CD4-positive, alpha-beta T cell treated with Interleukin-6 for 4 hours (primary cell): ENCODE data around the gene PRPSAP1.
"Not testable (repeated sequence)": the region's sequence is repeated elsewhere in the genome, so short reads cannot be mapped to it uniquely, and the experiment has no call there.

ENCODE experiments used
- DNase-seq: peaks from one replicate; pipeline ENCODE4 v3.0.0-alpha.2; 2020; ENCODE audit warnings: mixed read lengths

PRPSAP1 gene

GRCh38 chr17:76359776-76360175 lies 6.1 kb upstream of the PRPSAP1 start:
- DNase-seq: not testable (repeated sequence)

DNA sequence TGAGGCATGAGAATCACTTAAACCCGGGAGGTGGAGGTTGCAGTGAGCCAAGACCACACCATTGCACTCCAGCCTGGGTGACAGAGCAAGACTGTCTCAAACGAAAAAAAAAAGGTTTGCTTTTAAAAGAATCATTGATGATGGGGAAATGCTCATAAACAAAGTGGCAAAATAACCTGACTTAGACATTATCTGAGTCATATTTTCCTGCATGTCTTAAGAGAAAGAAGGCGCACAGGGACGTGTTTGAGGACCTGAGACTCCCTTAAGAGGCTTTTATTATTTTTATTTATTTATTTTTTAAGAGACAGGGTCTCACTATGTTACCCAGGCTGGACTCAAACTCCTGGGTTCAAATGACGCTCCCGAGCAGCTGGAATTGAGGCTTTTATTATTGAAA lies 5.7 kb upstream of the PRPSAP1 start:
- no peak for DNase-seq

DNA sequence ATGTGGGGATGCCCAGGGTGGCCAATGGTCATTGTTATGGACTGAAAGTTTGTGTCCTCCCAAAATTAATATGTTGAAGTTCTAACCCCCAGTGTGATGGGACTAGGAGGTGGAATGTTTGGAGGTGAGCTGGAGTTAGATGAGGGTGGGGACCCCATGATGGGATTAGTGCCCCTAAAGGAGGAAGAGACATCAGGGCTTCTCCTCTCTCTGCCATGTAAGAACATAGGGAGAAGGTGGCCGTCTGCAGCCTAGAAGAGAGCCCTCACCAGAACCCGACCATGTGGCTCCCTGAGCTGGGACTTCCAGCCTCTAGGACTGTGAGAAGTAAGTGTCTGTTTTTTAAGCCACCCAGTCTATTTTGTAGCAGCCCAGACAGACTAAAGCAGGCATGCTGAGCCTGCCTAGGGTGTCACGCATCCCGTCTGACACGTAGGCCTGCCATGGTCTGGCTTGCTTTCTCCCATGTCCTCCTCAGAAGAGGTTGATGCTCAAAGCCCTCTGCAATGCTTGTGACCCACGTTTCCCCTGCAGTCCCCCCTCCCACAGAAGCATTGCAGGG lies 4.0 kb upstream of the PRPSAP1 start:
- no peak for DNase-seq

DNA sequence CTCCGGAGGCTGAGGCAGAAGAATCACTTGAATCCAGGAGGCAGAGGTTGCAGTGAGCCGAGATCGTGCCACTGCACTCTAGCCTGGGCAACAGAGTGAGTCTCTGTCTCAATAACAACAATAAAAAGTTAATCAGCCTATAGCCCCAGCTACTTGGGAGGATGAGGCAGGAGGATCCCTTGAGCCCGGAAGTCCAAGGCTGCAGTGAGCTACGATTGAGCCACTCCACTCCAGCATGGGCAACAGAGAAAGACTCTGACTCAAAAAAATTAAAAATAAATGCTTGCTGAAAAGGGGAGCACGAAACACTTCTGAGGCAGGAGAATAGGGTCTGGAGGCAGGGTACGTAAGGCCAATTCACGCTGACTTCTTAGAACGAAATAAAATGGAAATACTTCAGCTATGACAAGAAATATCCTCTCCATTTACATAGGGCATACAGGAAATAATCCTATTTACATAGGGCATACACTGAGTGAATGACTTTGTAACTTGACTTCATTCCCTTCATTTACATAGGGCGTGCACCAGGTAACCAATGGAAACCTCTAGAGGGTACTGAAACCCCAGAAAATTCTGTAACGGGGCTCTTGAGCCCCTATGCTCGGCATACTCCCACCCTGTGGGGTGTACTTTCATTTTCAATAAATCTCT lies 3.2 kb upstream of the PRPSAP1 start:
- DNase-seq: no peak

- no peak for DNase-seq
These were observed 1.1 kb upstream of the PRPSAP1 start for GRCh38 chr17:76354747-76355310.

DNA sequence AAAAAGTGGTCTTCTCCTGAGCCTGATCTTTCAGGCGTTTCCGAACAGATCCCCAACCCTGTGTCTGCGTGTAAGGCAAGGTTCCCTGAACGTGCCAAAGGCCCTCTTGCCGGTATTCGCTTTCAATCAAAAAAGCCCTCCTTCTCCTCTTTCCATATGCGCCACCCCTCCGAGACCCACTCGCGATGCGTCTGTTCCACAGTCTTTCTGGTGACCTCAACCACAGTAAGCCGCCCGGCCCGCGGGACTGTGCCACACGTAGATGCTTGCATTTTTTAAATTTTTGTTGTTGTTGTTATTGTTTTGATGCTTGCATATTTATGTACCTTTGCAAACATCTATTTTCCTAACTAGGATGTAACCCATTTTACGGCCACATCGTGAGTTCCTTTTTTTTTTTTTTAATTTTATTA lies 607 bp upstream of the PRPSAP1 start:
- no peak for DNase-seq

DNA sequence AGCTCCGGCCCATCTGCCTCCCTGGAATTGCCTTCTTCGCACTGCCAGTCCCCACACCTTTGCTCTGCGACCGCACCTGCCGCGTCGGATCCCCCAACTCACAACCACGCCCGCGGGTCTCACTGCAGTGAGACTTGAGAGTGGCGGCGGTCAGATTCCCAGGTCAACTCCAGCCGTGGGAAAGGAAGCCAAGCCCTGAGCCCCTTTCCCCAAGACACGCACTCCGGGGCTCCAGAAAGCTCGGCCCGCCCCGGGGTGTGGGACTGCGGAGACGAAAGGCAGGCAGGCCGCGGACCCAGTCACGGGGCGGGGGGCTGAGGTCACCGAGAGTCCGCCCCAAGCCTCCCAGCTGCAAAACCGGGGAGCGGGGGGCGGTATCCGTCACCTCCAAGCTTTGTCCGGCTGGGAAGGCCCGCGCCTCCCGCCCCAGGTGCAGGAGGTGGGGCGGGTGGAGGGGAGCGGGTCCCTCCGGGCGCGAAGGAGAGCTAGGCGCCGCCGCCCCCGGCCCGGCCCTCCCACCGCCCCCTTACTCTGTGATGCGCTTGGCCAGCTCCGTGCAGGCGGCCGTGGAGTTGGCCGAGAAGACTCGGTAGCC lies 615 bp downstream of the PRPSAP1 start:
- peak; percentile 12 for DNase-seq

DNA sequence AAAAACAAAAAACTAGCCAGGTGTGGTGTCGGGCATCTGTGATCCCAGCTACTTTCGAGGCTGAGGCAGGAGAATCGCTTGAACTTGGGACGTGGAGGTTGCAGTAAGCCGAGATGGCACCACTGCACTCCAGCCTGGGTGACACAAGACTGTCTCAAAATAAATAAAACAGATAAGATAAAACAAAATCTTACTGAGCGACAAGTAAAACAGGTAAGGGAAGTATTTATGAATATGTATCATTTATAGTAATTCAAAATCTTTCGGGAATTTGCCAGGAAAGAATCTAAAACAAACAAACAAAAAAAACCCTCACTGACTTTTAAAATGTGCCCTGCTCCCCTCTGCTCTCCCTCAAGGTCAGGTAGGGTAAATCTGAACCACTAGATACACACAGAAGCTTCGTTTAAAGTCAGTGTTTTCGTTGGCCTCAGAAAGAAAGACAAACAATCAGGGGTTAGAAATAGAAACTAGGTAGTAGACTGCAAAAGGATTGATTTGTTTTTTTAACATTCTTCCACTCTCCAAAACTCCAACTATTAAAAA lies 2.1 kb downstream of the PRPSAP1 start:
- DNase-seq: no peak

DNA sequence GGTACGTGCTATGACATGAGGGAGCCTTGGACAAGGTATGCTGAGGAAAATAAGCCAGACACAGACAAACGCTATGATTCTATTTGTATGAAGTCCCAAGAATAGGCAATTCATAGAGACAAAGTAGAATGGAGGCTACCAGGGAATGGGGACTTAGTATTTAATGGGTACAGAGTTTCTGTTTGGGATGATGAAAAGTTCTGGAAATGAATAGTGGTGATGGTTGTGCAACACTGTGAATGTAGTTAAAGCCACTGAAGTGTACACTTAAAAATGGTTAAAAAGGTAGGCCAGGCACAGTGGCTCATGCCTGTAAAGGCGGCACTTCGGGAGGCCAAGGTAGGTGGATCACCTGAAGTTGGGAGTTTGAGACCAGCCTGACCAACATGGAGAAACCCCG lies 3.3 kb downstream of the PRPSAP1 start:
- no peak for DNase-seq

DNA sequence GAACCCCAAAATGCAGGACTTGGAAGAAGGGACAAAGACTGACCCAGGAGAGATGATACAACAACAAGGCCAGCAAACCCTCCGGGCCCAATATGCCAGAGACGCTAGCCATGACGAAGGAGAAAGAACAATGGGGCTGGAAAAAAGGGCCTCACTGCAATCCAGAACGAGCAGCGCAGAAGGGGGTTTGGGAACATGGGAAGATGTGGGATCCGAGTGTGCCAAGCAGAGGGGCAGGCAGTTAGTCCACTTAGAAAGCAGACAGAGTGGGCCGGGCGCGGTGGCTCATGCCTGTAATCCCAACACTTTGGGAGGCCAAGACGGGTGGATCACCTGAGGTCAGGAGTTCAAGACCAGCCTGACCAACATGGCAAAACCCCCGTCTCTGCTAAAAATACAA lies 6.8 kb downstream of the PRPSAP1 start:
- not testable (repeated sequence) for DNase-seq

- no peak for DNase-seq
These were observed 8.2 kb downstream of the PRPSAP1 start for GRCh38 chr17:76345377-76345974.

DNA sequence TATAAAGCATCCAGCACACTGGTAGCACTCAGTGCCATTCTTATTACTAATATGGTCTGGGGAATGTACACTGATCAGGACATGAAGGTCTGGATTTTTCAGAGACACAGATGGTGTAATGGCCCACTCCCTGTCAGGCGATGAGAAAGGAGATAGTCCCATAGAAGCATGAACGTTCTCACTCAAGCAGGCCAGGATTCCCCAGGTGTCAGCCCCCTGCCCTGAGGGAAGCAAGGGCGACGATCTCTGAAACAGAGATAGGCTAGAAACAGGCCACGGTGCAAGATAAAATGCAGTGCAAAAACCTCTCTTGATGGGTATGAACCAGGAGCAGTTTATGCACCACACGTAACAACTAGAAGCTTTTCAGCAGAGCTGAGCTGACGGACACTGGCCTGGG lies 10.6 kb downstream of the PRPSAP1 start:
- DNase-seq: no peak

GRCh38 chr17:76341301-76341700 lies 12.4 kb downstream of the PRPSAP1 start:
- DNase-seq: no peak

DNA sequence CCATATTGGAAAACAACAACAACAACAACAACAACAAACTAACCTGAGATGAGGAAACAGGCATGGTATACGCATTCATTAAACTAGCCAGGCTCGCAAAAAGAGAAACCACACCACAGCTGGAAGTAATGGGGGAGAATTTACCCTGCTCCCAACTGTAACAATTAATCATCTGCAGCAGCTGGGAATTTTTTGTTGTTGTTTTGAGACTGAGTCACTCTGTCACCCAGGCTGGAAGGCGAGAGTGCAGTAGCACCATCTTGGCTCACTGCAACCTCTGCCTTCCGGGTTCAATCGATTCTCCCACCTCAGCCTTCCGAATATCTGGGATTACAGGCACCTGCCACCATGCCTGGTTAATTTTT lies 16.3 kb downstream of the PRPSAP1 start:
- DNase-seq: no peak

GRCh38 chr17:76336756-76337412 lies 16.8 kb downstream of the PRPSAP1 start:
- DNase-seq: no peak

DNA sequence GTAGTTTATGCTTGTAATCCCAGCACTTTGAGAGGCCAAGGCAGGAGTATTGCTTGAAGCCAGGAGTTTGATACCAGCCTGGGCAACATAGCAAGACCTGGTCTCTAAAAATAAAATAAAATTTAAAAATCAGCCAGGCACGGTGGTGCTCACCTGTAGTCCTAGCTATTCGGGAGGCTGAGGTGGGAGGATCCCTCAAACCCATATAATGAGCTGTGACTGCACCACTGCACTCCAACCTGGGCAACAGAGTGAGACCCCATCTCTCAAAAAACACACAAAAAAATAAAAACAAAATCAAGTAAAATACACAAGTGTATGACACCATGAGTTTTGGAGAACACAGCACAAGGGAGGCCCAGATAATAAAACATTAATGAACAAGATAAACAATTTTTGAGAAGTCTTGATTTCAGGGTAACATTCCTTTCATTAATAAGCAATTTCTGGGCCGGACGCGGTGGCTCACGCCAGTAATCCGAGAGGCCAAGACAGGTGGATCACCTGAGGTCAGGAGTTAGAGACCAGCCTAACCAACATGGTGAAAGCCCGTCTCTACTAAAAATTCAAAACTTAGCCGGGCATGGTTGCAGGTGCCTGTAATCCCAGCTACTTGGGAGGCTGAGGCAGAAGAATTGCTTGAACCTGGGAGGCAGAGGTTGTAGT lies 17.9 kb downstream of the PRPSAP1 start:
- no peak for DNase-seq

DNA sequence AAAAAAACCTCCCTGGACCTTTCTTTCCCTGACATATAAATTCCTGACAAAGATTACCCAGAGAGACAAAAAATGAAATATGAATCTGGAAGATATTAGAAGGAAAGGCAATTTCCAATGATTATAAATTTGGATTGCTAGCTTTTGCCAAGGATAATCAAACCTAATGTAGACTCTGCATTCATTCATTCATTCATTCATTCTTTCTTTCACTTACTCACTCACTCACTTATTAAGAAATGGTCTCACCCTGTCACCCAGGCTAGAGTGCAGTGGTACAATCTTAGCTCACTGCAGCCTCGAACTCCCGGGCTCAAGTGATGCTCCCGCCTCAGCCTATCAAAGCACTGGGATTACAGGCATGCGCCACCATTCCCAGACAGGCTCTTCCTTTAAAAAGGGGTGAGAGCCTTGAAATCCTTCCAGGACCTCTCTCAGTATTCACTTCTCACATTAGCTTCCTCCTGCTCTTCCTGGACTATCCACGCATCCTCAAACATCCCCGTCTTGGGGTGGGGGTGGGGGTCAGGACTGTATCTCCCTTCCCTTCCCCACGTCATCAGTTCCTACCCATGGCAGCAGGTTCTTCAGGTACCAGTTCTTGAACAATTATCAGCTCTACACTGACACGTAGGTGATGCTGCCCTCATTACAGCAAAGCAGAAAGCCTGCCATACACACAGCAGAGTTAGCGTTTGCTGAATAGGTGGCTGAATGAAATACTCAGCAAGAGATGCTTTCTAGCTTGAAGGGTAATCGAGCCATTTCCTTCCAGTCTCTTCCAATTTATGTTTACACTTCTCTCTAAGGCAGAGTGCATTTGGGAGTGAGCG lies 19.8 kb downstream of the PRPSAP1 start:
- DNase-seq: no peak

DNA sequence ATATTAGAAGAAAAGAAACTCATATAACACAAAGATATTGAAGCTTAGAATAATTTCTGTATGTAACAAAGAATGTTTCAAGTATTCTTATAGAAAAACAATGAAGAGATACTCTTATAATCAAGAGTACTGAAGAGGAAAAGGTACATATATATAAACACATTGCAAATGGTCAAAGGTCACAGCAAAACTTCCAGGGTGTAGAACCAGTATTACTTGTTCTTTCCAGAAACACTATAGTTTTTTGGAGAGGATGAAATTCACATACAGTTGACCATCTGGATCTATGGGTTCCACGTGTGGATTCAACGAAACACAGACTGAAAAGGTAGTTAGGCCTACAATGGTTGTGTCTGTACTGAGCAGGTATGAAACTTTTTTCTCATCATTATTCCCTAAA lies 22.6 kb downstream of the PRPSAP1 start:
- DNase-seq: no peak

DNA sequence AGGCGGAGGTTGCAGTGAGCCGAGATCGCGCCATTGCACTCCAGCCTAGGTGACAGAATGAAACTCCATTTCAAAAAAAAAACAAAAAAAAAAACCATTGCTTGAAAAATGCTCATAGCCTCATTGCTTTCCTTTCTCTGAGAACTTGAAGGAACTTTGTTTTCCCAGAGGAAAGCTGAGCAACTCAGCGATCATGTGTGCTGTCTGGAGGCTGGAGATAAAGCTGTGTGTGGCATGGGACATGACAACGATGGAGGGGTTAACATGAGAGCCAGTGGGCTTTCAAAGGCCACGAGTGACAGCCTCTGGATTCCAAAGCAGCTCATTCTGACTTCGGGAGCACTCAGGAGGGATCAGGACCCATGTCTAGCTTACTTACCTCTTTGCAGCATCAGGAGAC lies 24.1 kb downstream of the PRPSAP1 start:
- DNase-seq: no peak

DNA sequence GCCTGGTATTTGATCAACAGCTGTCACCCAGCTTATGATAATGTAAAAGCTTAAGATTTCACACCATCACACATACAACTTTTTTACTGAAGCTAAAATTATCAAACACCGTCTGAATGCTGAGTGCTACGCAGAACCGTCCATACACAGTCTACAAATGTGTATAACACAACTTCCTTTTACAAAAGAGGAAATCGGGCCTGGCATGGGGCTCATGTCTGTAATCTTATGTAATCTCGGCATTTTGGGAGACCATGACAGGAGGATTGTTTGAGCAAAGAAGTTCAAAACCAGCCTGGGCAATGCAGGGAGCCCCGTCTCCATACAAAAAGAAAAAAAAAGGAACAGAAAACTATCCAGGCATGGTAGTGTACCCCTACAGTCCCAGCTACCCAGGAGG lies 26.0 kb downstream of the PRPSAP1 start:
- no peak for DNase-seq

- DNase-seq: no peak
These were observed 27.4 kb downstream of the PRPSAP1 start for GRCh38 chr17:76326306-76326705.

- no peak for DNase-seq
These were observed 35.1 kb downstream of the PRPSAP1 start for GRCh38 chr17:76318586-76318985.
